ENCODE measurements around the gene PACRG. TPM values are rescaled to one million over a fixed set of nuclear protein-coding genes. Genes with fewer than 3 reads are reported as not detected.

Gene PACRG
- total RNA-seq, 4 donors from 2014 or later = 1.5 to 10.4 (median 2.1) TPM

DNA sequence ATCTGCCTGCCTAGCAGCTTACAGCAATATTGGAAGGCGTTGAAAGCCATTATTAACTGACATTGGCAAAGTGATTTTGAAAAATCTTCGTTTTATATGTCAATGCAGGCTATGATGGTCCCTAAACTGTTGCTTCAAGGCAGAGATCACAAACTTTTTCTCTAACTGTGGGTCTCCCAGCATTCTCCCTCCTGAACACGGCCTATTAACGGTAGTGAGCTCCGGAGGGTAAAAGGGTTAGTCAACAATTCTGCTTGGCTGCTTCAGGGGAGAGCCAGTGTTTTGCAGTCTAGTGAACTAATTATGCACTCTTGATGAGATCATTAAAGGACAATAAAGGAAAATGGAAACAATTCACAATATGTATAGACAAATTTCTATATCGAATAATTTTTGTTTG, 424.9 kb downstream of the PACRG start:
- H3K9me3 ChIP-seq = no peaks in the 10 kb centered on the region
- H3K4me3 ChIP-seq = no peak overlapping the region
- no peaks in the 10 kb centered on the region for H3K36me3 ChIP-seq
- H3K27me3 ChIP-seq = no peaks in the 10 kb centered on the region
- 49 to 59% methylated on average over 6 of the region's 6 CpGs for WGBS, 2 donors
- H3K27ac ChIP-seq = peak overlapping the region in 3 of 4 donors; percentile 13 to 92 (median 88)
- no peak for DNase-seq (ENCODE audit: low spot score in 2 of 2)
- peaks cover 0 to 22% (median 0%) of the 10 kb centered on the region in 4 donors for H3K4me1 ChIP-seq
- TF ChIP-seq POLR2A (IDR thresholded peaks at IDR 0.05) (no peak), EP300 (IDR thresholded peaks at IDR 0.05) (no peak)
- TF ChIP-seq, protein P1, sequence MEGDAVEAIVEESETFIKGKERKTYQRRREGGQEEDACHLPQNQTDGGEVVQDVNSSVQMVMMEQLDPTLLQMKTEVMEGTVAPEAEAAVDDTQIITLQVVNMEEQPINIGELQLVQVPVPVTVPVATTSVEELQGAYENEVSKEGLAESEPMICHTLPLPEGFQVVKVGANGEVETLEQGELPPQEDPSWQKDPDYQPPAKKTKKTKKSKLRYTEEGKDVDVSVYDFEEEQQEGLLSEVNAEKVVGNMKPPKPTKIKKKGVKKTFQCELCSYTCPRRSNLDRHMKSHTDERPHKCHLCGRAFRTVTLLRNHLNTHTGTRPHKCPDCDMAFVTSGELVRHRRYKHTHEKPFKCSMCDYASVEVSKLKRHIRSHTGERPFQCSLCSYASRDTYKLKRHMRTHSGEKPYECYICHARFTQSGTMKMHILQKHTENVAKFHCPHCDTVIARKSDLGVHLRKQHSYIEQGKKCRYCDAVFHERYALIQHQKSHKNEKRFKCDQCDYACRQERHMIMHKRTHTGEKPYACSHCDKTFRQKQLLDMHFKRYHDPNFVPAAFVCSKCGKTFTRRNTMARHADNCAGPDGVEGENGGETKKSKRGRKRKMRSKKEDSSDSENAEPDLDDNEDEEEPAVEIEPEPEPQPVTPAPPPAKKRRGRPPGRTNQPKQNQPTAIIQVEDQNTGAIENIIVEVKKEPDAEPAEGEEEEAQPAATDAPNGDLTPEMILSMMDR (IDR thresholded peaks at IDR 0.05) = no peak

DNA sequence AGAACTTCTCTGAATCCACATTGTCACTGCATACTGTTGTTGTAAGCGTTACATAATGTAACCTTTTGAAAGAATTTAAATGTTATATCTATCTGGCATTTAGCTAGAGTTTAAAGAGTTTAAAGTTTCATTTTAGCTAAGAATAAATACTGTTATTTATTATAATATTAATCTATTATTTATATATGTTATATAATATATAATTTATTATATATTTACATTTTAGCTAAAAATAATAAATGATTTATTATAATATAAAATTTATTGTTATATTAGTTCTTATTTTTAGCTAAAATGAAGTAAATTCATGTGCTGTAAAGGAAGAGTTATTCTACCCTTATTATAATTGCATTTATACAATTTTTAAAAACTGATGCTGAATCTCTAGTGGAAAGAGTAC, 431.3 kb downstream of the PACRG start:
- Histone ChIP-seq H3K27me3 (no peaks in the 10 kb centered on the region), H3K4me3 (no peak overlapping the region), H3K9me3 (no peaks in the 10 kb centered on the region), H3K27ac (no peak overlapping the region), H3K36me3 (no peaks in the 10 kb centered on the region), H3K4me1 (no peaks in the 10 kb centered on the region)
- WGBS, 2 donors = 86 to 97% methylated on average over 1 of the region's 1 CpG
- TF ChIP-seq EP300 (IDR thresholded peaks at IDR 0.05) (no peak), POLR2A (IDR thresholded peaks at IDR 0.05) (no peak)
- TF ChIP-seq, protein P1 (IDR thresholded peaks at IDR 0.05) = no peak
- no peak for DNase-seq (ENCODE audit: low spot score in 2 of 2)

DNA sequence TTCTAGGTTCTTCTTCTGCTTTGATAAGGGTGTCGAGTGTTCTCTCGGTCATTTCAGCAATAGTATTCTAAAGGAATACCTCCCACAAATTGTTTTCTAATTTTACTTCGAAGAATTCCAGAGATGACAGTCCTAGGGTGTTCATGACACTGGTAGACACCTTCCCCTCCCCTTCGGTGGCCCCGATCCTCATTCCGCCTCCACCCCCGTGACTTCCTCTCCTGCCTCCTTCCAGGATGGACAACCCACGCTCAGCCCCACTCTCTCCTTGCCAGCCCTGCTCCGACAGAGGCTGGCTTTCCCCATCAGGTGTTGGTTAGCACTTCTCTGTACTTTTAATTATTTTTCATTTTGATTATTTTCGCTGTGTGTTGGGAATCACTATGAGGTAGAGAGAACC, 431.9 kb downstream of the PACRG start:
- H3K9me3 ChIP-seq = no peaks in the 10 kb centered on the region
- H3K27ac ChIP-seq = no peak overlapping the region
- H3K36me3 ChIP-seq = no peaks in the 10 kb centered on the region
- H3K4me3 ChIP-seq = no peak overlapping the region
- H3K27me3 ChIP-seq = no peaks in the 10 kb centered on the region
- DNase-seq (ENCODE audit: low spot score in 2 of 2) = no peak
- WGBS, 2 donors = 84 to 91% methylated on average over 10 of the region's 10 CpGs
- no peak for TF ChIP-seq EP300 (IDR thresholded peaks at IDR 0.05)
- TF ChIP-seq, protein P1 (IDR thresholded peaks at IDR 0.05) = no peak
- TF ChIP-seq POLR2A (IDR thresholded peaks at IDR 0.05) = no peak
- H3K4me1 ChIP-seq = no peaks in the 10 kb centered on the region

DNA sequence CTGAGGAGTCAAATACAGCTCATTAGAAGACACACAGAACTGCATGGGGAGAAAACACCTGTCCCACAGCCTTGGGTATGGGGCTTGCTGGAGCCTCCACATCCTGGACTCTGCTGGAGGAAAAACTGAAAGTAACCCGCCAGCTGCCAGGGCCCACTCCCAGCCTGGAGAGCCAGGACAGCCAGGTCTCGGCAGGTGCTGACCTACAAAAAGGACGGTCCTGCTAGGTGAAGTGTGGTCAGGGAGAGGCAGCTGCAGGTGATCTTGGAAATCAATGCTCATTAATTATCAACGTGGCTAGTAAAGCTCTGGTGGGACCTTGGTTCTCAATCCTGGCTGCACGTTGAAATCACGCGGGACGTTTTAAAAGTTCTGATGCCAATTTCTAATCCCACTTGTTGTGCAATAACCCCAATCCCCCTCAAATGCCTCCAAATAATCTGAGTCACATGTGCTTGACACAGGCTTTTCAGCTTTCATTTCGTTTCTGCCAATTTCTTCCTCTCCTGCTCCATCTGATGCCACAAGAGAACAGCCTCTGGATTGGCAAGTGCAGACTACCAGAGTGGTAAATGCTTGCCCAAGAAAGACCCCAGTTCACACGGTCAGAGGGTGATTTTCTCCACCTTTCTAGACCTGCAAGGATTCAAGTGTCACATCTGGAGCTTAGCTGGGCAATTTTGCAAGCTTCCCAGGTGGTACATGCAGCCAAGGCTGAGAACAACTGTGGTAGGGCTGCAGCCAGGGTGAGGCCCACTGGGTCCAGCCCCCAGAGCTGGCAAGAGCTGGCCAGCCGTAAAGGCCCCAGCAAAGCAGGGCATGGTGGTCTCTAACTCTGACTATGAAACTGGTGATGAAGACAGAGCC, 434.5 kb downstream of the PACRG start:
- H3K4me3 ChIP-seq = no peak overlapping the region
- no peaks in the 10 kb centered on the region for H3K27me3 ChIP-seq
- H3K9me3 ChIP-seq = no peaks in the 10 kb centered on the region
- H3K4me1 ChIP-seq = peaks cover 0 to 5% (median 0%) of the 10 kb centered on the region in 4 donors
- H3K36me3 ChIP-seq = no peaks in the 10 kb centered on the region
- 81% methylated on average over 11 of the region's 11 CpGs for WGBS, 2 donors
- no peak overlapping the region for H3K27ac ChIP-seq
- TF ChIP-seq POLR2A (IDR thresholded peaks at IDR 0.05) (no peak), EP300 (IDR thresholded peaks at IDR 0.05) (no peak)
- TF ChIP-seq, protein P1 (IDR thresholded peaks at IDR 0.05) = no peak
- DNase-seq (ENCODE audit: low spot score in 2 of 2) = no peak

GRCh38 chr6:163162874-163163213, 435.1 kb downstream of the PACRG start:
- no peak overlapping the region for H3K4me3 ChIP-seq
- no peak overlapping the region for H3K27ac ChIP-seq
- 74 to 75% methylated on average over 6 of the region's 6 CpGs for WGBS, 2 donors
- no peaks in the 10 kb centered on the region for H3K9me3 ChIP-seq
- peaks cover 0 to 5% (median 0%) of the 10 kb centered on the region in 4 donors for H3K4me1 ChIP-seq
- no peaks in the 10 kb centered on the region for H3K36me3 ChIP-seq
- H3K27me3 ChIP-seq = no peaks in the 10 kb centered on the region
- TF ChIP-seq, protein P1 (IDR thresholded peaks at IDR 0.05) = no peak
- TF ChIP-seq EP300 (IDR thresholded peaks at IDR 0.05) (no peak), POLR2A (IDR thresholded peaks at IDR 0.05) (no peak)
- DNase-seq (ENCODE audit: low spot score in 2 of 2) = no peak
